ENCODE data around the gene FAM227B.
"Not testable (repeated sequence)": the region's sequence is repeated elsewhere in the genome, so short reads cannot be mapped to it uniquely, and the experiment has no call there.

- TF ChIP-seq POLR2AphosphoS5 (IDR thresholded peaks at IDR 0.05; ENCODE audit: borderline replicate concordance, low read depth, low read length); EZH2 (IDR thresholded peaks at IDR 0.05); FOXP2 (optimal IDR thresholded peaks at IDR 0.05; ENCODE audit: control extremely low read depth, extremely low read length, insufficient read depth): not testable (repeated sequence)
Observed at GRCh38 chr15:49354439-49354838, 266.2 kb downstream of the FAM227B start.

All from SK-N-MC (cell line).